Gastroesophageal sphincter (tissue), 4 donors: ENCODE measurements around the gene NFKB2. TPM values are rescaled to one million over a fixed set of nuclear protein-coding genes. Genes with fewer than 3 reads are reported as not detected.

ENCODE experiments used
- ATAC-seq: fragments of 150-250 bp; one replicate; pipeline ENCODE4 v1.9.1; 2016; ENCODE audit warnings: mild to moderate bottlenecking, moderate library complexity
- H3K27ac ChIP-seq, 4 donors: fragments of 200-600 bp; sonication (generic) in 3 of 4; 1 replicate in 3 of 4; 2 replicates in 1 of 4; pipeline ENCODE4 v1.5.1; 2016 to 2019
- H3K27me3 ChIP-seq: fragments of 200-600 bp; sonication (generic); one replicate; pipeline ENCODE4 v1.5.1; 2019
- H3K36me3 ChIP-seq, 2 donors: fragments of 200-600 bp; sonication (generic); one replicate each; pipeline ENCODE4 v1.5.1; 2019; ENCODE audit warnings: control low read depth in 1 of 2
- H3K4me1 ChIP-seq, 3 donors: fragments of 200-600 bp; sonication (generic); 1 replicate in 2 of 3; 2 replicates in 1 of 3; pipeline ENCODE4 v1.5.1; 2016 to 2019; ENCODE audit warnings: control low read depth in 2 of 3
- H3K4me3 ChIP-seq, 2 donors: fragments of 200-600 bp; sonication (generic); one replicate each; pipeline ENCODE4 v1.5.1; 2019; ENCODE audit warnings: mild to moderate bottlenecking in 1 of 2, moderate library complexity in 1 of 2
- H3K9me3 ChIP-seq, 3 donors: fragments of 200-600 bp; sonication (generic); one replicate each; pipeline ENCODE4 v1.5.1; 2017 to 2019; ENCODE audit warnings: control low read depth in 2 of 3
- EP300 ChIP-seq: sonication (generic); formaldehyde crosslinking; IDR thresholded peaks from one replicate; pipeline ENCODE4 v1.6.1; 2017; ENCODE audit warnings: antibody characterized with exemption, mild to moderate bottlenecking
- POLR2A ChIP-seq, 2 donors: fragments of 450-650 bp; IDR thresholded peaks; one replicate each; pipeline ENCODE4 v1.6.1; 2017; ENCODE audit warnings: antibody characterized with exemption in 2 of 2, mild to moderate bottlenecking in 2 of 2, moderate library complexity in 1 of 2
- POLR2AphosphoS5 ChIP-seq: sonication (generic); formaldehyde crosslinking; IDR thresholded peaks from one replicate; pipeline ENCODE4 v1.6.1; 2017; ENCODE audit warnings: antibody characterized with exemption
- WGBS, 2 donors: methylation state at CpG; one replicate each; pipeline ENCODE4 v1.1.5; 2018; ENCODE audit warnings: low coverage in 1 of 2; 5-methylcytosine and 5-hydroxymethylcytosine counted together
- total RNA-seq, 4 donors: library from RNA; depleted of rRNA; stranded (reverse); fragments of >200 nt; gene quantifications; one replicate each; pipeline ENCODE4 v1.1.0, GENCODE V29; 2016
- TF ChIP-seq, protein P1 (sequence below), 4 experiments: fragments of 200-600 bp in 2 of 4; fragments of 450-650 bp in 2 of 4; sonication (generic) in 1 of 4; IDR thresholded peaks; one replicate each; pipeline ENCODE4 v1.5.1; 2017 to 2019; ENCODE audit warnings: antibody characterized with exemption in 4 of 4, mild to moderate bottlenecking in 2 of 4, moderate library complexity in 2 of 4

Gene NFKB2
- total RNA-seq, 4 donors from 2014 or later: 20.5 to 31.6 (median 24.8) TPM

DNA sequence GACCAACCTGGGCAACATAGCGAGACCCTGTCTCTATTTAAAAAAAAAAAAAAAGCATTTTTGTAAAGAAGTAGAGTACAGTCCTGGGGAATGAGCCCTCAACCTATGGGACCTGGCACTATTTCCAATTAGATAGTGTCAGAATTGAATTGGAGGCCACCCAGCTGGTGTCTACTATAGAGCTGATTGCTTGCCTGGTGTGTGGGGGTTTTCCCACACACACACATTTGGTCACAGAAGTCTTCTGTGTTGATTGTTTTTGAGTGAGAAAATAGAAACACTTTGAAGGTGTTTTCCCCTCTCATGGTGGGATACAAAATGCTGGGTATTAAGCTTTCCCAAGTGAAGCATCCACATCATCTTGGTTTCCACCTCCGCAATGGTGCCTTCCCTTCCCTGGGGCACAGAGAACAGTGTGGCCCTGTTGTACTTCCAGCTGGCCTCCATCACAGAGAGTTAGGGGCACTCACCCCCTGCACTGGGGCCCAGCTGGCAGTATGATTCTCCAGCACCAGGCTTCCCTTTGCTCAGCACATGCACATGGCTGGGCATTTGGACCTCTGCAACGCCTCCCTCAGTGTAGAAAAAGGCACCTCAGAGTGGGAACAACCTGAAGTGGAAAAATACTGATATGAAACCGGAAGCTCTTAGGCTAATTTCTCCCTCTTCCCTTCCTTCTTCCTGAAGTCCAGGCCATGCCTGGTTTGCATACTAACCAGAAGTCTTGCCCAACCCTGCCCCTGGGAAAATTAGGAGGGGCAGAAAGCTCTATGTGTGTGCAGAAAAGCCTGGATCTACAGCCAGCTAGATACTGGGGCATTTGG, 10.7 kb upstream of the NFKB2 start:
- peak overlapping the region in 2 of 4 donors; percentile 4 to 12 for H3K27ac ChIP-seq
- H3K27me3 ChIP-seq: no peaks in the 10 kb centered on the region
- peaks cover 0 to 10% (median 0%) of the 10 kb centered on the region in 3 donors for H3K4me1 ChIP-seq
- no peaks in the 10 kb centered on the region for H3K9me3 ChIP-seq
- peaks cover 0 to 35% of the 10 kb centered on the region in 2 donors for H3K36me3 ChIP-seq
- ATAC-seq: peak; percentile 61
- no peak for TF ChIP-seq POLR2A (IDR thresholded peaks at IDR 0.05)
- TF ChIP-seq POLR2AphosphoS5: no peak
- TF ChIP-seq, protein P1, sequence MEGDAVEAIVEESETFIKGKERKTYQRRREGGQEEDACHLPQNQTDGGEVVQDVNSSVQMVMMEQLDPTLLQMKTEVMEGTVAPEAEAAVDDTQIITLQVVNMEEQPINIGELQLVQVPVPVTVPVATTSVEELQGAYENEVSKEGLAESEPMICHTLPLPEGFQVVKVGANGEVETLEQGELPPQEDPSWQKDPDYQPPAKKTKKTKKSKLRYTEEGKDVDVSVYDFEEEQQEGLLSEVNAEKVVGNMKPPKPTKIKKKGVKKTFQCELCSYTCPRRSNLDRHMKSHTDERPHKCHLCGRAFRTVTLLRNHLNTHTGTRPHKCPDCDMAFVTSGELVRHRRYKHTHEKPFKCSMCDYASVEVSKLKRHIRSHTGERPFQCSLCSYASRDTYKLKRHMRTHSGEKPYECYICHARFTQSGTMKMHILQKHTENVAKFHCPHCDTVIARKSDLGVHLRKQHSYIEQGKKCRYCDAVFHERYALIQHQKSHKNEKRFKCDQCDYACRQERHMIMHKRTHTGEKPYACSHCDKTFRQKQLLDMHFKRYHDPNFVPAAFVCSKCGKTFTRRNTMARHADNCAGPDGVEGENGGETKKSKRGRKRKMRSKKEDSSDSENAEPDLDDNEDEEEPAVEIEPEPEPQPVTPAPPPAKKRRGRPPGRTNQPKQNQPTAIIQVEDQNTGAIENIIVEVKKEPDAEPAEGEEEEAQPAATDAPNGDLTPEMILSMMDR (IDR thresholded peaks at IDR 0.05): no peak
- no peak for TF ChIP-seq EP300
- 20 to 81% methylated on average over 1 to 2 of the region's 4 CpGs for WGBS, 2 donors
- no peak overlapping the region for H3K4me3 ChIP-seq

DNA sequence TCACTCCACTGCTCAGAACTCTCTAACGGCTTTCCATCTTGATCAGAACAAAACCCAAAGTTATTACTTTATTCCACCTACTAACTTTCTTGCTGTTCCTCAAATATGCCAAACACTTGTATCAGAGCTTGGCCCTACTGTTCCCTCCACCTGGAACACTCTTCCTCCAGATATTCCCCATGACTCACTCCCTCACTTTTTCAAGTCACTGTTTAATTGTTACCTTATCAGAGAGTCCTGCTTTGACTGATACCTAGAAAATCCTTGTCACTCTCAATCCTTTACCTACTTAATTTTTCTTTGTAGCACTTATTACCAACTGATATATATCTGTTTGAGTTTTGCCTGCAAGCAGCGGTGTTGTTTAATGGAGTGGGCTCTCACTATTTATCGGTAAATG, 5.6 kb upstream of the NFKB2 start:
- WGBS, 2 donors: 80 to 86% methylated on average over 3 of the region's 3 CpGs
- ATAC-seq: no peak
- TF ChIP-seq, protein P1 (IDR thresholded peaks at IDR 0.05): no peak
- TF ChIP-seq EP300: no peak
- TF ChIP-seq POLR2A (IDR thresholded peaks at IDR 0.05): no peak
- TF ChIP-seq POLR2AphosphoS5: no peak
- Histone ChIP-seq H3K4me3 (no peak overlapping the region), H3K9me3 (no peaks in the 10 kb centered on the region), H3K4me1 (peaks cover 0 to 24% (median 4%) of the 10 kb centered on the region in 3 donors), H3K36me3 (no peaks in the 10 kb centered on the region), H3K27me3 (no peaks in the 10 kb centered on the region), H3K27ac (no peak overlapping the region)

DNA sequence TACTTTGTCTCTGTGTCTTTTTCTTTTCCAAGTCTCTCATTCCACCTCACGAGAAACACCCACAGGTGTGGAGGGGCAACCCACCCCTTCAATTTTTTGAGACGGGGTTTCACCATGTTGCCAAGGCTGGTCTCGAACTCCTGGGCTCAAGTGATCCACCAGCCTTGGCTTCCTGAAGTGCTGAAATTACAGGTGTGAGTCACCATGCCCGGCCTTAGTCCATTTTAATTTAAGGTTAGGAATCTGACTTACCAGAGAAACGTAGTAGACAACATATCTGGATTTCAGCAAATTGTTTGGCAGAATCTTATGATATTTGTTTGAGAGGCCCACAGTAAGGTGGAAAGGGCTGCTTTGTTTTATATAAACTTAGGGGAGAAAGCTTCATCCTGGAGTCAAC, 3.2 kb upstream of the NFKB2 start:
- TF ChIP-seq EP300: no peak
- TF ChIP-seq, protein P1 (IDR thresholded peaks at IDR 0.05): no peak

DNA sequence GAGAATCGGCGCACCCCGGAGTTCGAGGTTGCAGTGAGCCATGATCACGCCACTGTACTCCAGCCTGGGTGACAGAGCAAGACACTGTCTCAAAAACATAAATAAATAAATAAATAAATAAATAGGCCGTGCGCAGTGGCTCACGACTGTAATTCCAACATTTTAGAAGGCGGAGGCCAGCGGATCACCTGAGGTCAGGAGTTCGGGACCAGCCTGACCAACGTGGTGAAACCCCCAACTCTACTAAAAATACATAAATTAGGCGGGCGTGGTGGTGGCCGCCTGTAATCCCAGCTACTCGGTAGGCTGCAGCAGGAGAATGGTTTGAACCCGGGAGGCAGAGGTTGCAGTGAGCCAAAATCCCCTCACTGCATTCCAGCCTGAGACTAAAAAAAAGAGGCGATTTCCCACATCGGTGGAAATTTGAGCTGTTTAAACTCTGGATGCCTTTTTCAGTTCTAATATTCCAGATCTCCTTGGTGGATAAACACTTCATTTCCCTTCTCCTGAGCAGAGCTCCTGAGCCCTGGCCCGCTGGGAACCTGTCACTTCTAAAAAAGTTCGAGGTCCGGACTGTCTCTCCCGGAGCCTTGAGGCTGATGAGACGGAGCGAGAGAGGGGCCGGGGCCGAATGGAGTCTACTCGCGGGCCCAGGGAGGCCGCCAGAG, 2.0 kb upstream of the NFKB2 start:
- 36 to 49% methylated on average over 12 to 19 of the region's 30 CpGs for WGBS, 2 donors
- no peak for ATAC-seq
- TF ChIP-seq, protein P1 (IDR thresholded peaks at IDR 0.05): peak in 2 of 4 experiments; percentile 96 to 98
- no peak for TF ChIP-seq POLR2A (IDR thresholded peaks at IDR 0.05)

More for the DNA sequence above, 3.2 kb upstream of the NFKB2 start:
- Histone ChIP-seq H3K27ac (no peak overlapping the region), H3K4me3 (no peak overlapping the region), H3K36me3 (peaks cover 0 to 6% of the 10 kb centered on the region in 2 donors), H3K27me3 (no peaks in the 10 kb centered on the region), H3K4me1 (peaks cover 0 to 35% (median 16%) of the 10 kb centered on the region in 3 donors), H3K9me3 (no peaks in the 10 kb centered on the region)
- no peak for ATAC-seq
- WGBS, 2 donors: 90 to 95% methylated on average over 2 to 4 of the region's 5 CpGs

More for the DNA sequence above, 2.0 kb upstream of the NFKB2 start:
- H3K27ac ChIP-seq: peak overlapping the region; percentile 86 to 98 (median 94)
- H3K4me3 ChIP-seq: peak overlapping the region; percentile 48 to 73
- peaks cover 0 to 47% (median 17%) of the 10 kb centered on the region in 3 donors for H3K4me1 ChIP-seq
- peaks cover 0 to 19% of the 10 kb centered on the region in 2 donors for H3K36me3 ChIP-seq
- no peaks in the 10 kb centered on the region for H3K27me3 ChIP-seq
- H3K9me3 ChIP-seq: no peaks in the 10 kb centered on the region
